HS-27A (cell line): Measurements from ENCODE around the gene TNK1.

Source experiments
- DNase-seq: peaks from one replicate; pipeline ENCODE4 v3.0.0-alpha.2; 2012; ENCODE audit warnings: low read depth, missing footprints

The TNK1 gene

DNA sequence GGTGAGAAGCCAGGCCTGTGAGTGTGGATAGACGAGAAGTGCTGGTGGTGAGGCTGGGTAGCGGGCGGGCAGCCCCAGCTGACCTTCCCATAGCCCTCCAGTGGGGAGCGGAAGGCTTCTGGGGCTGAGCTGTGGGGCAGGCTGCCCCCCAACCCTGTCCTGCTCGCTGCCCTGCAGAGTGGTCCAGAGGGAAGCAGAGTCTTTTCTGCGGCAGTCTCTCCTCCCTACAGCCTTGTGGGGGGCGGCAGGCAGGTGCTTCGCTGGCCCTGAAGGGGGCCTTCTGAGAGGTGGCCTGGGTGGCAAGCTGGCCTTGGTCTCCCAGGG lies 30.5 kb downstream of the TNK1 start:
- DNase-seq: no peak

DNA sequence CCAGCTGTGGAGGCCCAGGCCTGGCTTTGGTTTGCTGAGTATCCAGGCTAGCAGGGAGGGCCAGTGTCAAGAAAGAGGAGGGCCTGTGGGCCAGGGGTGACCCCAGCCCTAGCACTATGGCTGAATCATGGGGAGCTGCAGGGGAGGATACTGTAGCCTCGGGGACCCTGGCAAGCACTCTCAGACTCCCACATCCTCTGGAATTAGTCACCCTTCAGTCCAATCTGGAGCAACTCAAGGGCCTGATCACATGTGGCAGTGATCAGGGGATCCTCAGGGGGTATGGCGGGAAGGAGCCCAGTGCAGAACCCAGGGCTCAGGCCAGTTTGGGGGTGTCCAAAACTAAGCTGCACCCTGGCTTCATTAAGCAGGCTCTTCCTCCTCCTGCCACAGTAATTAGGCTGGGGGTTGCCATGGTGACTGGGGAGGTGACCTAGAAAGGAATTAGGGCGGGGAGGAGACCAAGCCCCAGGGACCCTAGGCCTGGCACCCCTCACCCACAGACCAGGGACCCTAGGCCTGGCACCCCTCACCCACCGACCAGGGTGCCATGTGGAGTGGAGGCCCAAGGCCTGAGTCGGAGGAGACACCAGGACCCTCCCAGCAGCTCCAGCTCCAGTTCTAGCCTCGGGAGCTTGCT lies 32.6 kb downstream of the TNK1 start:
- no peak for DNase-seq

DNA sequence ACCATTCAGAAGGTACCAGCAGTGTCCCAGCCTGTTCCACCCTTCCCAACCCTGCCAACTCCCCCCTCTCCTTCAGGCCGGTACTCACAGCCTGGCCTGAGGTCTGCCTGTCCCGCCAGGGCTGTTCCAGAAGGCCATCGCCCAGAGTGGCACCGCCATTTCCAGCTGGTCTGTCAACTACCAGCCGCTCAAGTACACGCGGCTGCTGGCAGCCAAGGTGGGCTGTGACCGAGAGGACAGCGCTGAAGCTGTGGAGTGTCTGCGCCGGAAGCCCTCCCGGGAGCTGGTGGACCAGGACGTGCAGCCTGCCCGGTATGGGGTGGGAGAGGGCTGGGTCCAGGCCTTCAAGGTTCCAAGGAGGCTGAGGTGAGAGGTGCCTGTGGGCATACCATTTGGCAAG lies 33.9 kb downstream of the TNK1 start:
- no peak for DNase-seq

DNA sequence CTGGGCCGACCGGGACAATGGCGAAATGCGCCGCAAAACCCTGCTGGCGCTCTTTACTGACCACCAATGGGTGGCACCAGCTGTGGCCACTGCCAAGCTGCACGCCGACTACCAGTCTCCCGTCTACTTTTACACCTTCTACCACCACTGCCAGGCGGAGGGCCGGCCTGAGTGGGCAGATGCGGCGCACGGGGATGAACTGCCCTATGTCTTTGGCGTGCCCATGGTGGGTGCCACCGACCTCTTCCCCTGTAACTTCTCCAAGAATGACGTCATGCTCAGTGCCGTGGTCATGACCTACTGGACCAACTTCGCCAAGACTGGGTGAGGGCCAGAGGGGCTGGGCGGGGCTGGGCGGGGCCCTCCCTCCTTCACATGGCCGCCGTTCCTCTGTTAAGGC lies 34.9 kb downstream of the TNK1 start:
- DNase-seq: no peak

DNA sequence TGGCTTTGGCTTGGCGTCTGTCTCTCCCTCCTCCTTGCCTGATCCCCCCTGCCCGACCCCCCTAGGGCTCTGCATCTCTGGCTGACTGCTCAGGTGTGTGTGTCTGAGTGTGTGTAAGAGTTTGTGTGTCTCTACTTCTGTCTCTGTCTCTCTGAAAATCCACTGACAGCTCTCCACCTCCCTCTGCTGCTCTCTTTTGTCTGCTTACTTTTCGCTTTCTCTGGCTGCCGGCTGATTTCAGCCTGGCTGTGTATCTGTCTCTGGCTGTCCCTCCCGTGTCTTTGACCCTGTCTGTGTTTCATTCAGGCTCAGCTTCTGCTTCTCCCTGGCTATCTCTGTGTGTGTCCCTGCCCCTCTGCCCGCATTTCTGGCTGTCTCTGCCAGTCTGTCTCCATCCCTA lies 35.4 kb downstream of the TNK1 start:
- no peak for DNase-seq

DNA sequence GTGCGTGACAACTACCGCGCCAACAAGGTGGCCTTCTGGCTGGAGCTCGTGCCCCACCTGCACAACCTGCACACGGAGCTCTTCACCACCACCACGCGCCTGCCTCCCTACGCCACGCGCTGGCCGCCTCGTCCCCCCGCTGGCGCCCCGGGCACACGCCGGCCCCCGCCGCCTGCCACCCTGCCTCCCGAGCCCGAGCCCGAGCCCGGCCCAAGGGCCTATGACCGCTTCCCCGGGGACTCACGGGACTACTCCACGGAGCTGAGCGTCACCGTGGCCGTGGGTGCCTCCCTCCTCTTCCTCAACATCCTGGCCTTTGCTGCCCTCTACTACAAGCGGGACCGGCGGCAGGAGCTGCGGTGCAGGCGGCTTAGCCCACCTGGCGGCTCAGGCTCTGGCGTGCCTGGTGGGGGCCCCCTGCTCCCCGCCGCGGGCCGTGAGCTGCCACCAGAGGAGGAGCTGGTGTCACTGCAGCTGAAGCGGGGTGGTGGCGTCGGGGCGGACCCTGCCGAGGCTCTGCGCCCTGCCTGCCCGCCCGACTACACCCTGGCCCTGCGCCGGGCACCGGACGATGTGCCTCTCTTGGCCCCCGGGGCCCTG lies 36.3 kb downstream of the TNK1 start:
- DNase-seq: no peak

DNA sequence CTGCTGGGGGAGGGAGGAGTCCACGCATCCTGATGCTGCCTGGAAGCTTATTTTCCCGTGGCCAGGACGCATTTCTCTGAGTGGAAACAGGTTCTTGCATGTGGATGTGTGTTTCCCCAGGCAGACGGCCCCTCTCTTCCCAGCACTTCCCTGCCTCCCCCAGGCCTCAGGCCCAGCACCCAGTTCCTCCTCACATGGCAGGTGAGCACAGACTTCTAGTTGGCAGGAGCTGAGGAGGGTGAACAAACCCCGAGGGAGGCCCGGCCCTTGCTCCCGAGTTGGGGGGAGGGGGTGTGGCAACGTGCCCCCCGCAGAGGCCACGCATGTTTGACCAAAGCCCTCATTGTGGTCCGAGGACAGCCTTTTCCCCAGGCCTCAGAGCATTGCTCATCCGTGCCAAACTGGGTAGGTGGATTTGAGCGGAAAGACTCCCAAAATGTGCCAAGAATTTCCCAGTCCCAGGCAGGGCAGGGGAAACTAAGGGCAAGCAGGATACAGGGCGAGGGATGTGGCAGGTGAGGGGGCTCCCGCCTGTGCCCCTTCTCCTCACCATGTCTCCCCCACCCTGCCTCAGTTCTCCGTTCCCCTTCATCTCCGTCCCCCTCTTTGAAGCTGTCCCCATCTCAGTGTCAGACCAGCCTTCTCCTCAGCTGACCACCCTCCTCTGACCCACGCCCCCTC lies 37.7 kb downstream of the TNK1 start:
- no peak for DNase-seq

DNA sequence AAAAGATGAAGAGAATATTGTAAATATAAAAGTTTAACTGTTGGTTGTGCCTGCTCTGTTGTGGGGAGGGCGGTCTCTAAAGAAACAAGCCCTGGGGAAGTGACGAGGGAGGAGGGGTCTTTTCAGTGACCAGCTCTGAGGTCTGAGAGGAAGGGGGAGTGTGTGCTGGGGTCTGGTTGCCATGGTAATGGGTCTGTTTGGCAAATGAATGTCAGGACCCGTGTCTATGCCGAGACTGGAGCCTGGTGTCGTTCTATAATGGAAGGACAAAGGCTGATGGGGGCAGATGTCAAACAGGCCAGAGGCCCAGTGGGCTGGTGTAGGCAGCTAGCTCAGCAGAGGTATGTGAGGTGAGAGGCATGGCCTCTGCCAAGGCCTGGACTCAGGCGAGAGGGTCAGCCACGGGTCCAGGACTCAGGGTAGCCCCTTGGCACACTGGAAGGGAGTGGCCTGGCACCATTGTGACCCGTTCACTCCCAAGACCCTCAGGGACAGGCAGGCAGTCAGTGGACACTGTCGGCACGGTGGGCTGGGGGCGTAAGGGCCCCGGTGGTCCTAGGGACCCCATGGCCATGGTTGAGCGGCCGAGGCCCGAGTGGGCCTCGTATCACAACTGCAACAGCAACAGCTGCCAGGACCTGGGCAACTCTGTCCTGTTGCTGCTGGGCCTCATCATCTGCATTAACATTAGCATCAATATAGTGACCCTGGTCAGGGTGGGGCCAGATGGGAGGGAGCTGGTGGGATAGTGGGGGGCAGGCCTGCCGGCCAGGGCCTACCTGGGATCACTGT lies 39.1 kb downstream of the TNK1 start, which contains the start of gene SPEM1:
Gene SPEM1, plus strand, starts transcription at position 506 of the 792 bp plus-strand sequence. Its CDS starts 61 bp downstream, at position 567.
- no peak for DNase-seq

DNA sequence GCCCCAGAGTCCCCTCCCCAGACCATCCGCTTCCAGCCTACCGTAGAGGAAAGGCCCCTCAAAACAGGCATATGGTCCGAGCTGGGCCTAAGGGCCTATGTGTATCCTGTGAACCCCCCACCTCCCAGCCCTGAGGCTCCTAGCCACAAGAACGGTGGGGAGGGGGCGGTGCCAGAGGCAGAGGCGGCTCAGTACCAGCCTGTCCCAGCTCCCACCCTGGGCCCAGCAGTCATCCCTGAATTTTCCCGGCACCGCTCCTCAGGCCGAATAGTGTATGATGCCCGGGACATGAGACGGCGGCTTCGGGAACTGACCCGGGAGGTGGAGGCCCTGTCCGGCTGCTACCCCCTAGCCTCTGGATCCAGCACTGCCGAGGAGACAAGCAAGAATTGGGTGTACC lies 40.3 kb downstream of the TNK1 start:
- DNase-seq: no peak

DNA sequence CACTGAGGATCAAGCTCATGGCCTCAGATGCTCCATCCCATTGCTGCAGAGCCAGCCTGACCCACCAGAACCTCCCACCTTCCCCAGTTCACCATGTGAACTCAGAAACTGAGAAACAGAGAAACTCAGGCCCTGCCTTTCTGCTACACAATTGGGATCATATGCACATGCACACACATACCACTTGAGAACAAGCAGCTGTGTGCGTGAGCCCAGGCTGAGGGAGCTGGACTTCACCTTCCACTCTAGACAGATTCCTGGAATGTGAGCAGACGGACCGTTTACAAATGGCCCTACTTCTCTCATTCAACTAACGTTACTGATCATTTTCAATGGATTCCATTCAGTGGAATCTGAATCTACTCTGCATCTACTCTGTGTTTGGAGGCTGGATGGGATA lies 42.8 kb downstream of the TNK1 start:
- no peak for DNase-seq

DNA sequence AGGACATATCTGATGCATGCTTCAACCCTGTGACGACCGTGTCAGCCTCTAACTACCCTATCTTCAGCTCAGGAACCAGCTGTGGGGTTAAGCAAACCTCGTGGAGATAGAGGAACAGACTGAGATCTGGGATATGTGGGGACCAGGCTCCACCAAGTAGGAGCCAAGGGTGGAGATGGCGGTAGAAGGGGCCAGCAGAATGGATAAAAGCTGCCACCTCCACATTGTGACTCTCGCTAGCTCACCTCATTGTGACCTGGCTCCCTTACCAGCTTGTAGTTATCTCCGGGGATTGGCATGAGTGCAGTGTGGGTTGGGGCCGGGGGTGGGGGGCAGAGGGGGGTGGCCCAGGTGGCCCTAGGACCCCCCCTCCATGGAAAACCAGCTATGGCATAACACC lies 44.4 kb downstream of the TNK1 start, which contains the start of gene SPEM2:
Gene SPEM2, plus strand, starts transcription at position 301 of the 400 bp plus-strand sequence. Its CDS starts 73 bp downstream, at position 374.
- no peak for DNase-seq

DNA sequence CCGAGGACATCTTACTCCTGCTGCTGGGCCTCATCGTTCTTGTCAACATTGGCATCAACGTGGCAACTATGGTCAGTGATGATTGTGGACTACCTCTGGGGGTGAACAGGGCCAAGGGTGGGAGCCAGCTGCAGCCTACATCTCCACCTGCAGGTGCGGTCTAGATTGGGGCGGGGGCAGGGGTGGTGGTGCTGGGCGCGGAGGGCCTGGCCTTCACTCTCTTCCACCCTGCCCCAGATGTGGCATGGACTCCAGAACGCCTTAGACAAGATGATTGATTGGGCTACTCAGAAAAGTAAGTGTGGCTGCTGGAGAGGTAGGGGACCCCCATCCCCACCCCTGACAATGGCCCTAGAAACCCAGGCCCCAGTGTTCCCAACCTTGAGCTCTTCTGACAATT lies 44.9 kb downstream of the TNK1 start:
- DNase-seq: no peak

DNA sequence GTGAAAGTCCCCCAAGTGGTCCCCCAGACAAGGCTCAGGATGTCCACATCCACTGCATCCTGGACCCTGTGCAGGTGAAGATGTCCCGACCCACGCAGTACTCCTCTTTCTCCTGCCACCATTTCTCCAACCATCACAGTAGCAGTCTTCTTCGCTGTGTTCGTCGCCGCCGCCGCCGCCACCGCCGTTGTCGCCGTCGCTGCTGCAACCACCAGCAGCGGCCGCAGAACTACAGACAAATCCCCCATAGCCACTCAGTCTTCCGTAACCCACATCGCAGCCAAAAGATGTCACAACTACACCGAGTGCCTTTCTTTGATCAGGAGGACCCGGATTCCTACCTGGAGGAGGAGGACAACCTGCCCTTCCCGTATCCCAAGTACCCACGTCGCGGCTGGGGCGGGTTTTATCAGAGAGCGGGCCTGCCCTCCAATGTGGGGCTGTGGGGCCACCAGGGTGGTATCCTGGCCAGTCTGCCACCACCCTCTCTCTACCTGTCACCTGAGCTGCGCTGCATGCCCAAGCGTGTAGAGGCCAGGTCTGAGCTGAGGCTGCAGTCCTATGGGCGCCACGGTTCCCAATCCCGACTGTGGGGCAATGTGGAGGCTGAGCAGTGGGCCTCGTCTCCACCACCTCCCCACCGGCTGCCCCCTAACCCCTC lies 45.4 kb downstream of the TNK1 start:
- DNase-seq: no peak

DNA sequence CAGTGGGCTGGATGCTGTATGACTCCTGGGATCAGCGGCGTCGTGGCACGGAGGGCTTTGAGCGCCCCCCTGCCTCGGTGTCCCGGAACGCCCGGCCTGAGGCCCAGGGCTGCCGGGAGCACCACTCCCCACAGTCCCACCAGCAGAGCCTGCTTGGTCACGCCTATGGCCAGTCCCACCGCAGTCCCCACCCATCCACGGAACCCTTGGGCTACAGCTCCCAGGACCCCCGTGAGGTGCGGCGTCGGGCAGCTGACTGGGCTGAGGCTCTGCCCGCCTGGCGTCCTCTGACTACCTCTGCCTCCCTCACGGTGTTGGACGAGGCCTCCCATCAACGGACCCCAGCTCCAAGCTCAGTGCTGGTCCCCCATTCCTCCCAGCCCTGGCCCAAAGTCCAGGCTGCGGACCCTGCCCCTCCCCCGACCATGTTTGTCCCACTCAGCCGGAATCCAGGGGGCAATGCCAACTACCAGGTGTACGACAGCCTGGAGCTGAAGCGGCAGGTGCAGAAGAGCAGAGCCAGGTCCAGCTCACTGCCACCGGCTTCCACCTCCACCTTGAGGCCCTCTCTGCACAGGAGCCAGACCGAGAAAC lies 46.1 kb downstream of the TNK1 start:
- no peak for DNase-seq

DNA sequence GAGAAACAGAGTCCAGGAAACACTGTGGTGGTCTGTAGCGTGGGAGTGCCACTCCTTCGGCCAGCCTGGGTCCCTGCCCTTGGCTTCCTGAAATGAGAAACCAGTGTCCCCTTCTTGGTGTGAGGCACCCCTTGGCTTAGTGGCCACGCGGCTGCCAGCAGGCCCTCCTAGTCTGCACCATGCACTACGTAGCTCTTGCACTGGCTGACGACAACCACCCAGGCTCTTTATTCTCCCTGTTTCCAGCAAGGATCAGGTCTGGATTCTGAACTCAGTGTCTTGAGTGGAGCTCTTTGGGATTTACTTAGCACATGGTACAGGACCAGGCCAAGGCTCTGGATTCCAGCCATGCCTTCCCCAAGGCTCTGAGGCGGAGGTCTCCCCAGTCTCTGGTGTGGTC lies 46.7 kb downstream of the TNK1 start:
- no peak for DNase-seq

DNA sequence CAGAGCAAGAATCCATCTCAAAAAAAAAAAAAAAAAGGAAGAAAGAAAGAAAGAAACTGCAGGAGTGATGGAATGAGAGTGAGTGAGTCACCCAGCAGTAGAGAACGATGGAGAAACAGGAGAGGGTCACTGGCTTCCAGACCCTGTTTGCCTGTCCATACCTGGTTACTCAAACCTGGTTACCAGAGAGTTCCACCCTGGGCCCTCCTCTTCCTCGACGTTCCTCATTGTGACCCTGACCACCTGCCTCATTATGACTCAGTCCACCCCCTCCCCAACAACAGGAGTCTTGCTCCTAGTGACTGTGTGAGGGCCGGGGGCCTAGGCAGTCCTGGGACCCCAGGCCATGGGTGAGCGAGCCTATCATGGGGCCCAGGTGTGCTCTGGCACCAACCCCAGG lies 47.7 kb downstream of the TNK1 start, which contains the start of gene SPEM3:
Gene SPEM3, plus strand, starts transcription at position 301 of the 400 bp plus-strand sequence. Its CDS starts 46 bp downstream, at position 347.
- DNase-seq: no peak

DNA sequence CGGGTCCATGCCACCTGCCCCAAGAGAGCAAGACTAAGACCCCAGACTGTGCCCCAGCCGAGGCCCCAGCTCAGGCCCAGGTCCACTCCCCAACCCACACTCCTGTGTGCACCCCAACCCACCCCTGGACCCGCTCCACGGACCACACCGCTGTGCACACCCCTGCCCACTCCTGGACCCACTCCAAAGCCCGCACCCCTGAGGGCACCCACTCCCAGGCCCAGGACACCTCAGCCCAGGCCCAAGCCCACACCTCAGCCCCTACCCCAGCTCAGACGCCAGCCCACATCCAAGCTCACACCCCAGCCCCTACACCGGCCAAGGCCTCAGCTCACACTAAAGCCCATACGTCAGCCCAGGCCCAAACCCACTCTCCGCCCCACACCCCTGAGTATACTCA lies 48.8 kb downstream of the TNK1 start:
- no peak for DNase-seq

DNA sequence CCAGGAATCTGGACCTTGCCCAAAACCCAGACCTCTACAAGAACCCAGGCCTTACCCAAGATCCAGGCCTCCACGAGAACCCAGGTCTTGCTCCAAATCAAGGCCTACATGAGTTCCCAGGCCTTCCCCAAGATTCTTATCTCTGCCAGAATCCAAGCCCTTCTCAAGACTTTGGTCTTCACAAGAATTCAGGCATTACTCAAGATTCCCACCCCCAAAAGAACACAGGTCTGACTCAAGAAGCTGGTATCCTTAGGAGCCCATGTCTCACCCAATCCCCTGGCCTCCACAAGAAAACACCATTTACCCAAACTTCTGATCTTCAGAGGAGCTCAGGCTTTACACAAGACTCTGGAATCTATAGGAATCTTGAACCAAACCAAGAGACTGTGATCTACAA lies 50.3 kb downstream of the TNK1 start:
- no peak for DNase-seq

DNA sequence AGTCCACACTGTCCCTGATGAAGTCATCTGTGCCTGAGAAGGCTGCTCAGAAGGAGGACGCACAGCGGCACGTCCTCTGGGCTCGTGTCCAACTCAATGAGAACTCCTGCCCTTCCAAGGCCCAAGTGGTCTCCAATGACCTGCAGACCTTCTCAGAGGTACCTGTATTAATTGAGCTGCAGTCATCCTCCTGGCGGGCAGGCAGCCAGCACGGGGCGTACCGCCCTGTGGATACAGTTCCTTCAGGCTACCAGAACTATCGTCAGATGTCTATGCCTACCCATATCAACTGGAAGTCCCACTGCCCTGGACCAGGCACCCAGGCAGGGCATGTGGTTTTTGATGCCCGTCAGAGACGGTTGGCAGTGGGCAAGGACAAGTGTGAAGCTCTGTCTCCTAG lies 51.4 kb downstream of the TNK1 start:
- no peak for DNase-seq

DNA sequence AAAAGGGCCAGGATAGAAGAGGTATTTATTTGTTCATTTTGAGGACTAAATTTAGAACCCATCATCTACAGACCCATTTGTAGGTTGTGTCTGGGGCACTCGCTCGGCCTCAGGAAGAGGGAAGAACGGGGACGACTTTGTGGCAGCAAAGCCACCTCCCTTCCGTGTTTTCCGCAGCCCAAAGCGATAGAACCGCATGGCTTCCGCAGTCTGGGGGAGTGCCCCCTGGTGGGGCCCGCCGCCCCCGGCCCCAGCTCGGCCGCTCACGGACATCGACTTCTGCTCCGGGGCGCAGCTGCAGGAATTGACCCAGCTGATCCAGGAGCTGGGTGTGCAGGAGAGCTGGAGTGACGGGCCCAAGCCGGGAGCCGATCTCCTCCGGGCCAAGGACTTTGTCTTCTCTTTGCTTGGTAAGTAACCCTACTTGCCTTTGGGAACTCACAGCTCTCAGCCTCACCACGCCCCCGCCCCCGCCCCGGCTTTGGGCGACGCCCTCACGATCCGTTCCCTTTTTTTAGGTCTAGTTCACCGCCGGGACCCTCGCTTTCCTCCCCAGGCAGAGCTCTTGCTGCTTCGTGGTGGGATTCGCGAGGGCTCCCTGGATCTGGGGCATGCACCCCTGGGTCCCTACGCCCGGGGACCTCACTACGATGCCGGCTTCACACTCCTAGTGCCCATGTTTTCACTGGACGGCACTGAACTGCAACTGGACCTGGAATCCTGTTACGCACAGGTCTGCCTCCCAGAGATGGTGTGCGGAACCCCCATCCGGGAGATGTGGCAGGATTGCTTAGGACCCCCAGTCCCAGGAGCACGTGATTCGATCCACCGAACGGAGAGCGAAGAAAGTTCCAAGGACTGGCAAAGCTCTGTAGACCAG lies 55.0 kb downstream of the TNK1 start:
- DNase-seq: no peak
